Caco-2 (cell line): Measurements from ENCODE around the gene CPVL. TPM values are rescaled to one million over a fixed set of nuclear protein-coding genes. Genes with fewer than 3 reads are reported as not detected.

Source experiments
- BruUV-seq: library from RNA; stranded (reverse); fragments of 400-500 nt; replicated peaks from 2 replicates; lab custom pipeline; 2021; lab: Mats Ljungman, UMichigan
- CTCF ChIA-PET: fragments of 300-600 bp; sonication (Branson Sonifier 250); formaldehyde crosslinking; loops from one replicate; lab custom pipeline; 2022; ENCODE audit warnings: antibody characterized with exemption; lab: Charles Lee
- POLR2A ChIA-PET: fragments of 300-600 bp; sonication (Branson Sonifier 250); formaldehyde crosslinking; loops from one replicate; lab custom pipeline; 2022; ENCODE audit warnings: antibody characterized with exemption; lab: Charles Lee
- DNase-seq, 2 experiments: peaks; one replicate each; pipeline versions ENCODE4 v3.0.0 to v3.0.0-alpha.2; 2020 to 2022
- H3K27me3 ChIP-seq: replicated peaks from 2 replicates; pipeline ENCODE4 v1.6.0; 2011; ENCODE audit warnings: low read length; ENCODE audit not compliant: control insufficient read depth, insufficient read depth
- H3K36me3 ChIP-seq: 2 replicates; pipeline ENCODE4 v1.5.1; 2011; ENCODE audit warnings: low read length; ENCODE audit not compliant: control insufficient read depth, insufficient read depth
- H3K4me1 ChIP-seq: fragments of 250-450 bp; sonication (Bioruptor Pico); 2 replicates; pipeline ENCODE4 v1.5.1; 2020; ENCODE audit warnings: mild to moderate bottlenecking
- H3K4me3 ChIP-seq: 2 replicates; pipeline ENCODE4 v1.5.1; 2011; ENCODE audit warnings: low read depth, mild to moderate bottlenecking, control low read depth, low read length
- H3K9me3 ChIP-seq: fragments of 250-450 bp; sonication (Bioruptor Pico); 2 replicates; pipeline ENCODE4 v1.5.1; 2020; ENCODE audit warnings: mild to moderate bottlenecking, moderate library complexity
- H3K27ac Mint-ChIP-seq: one replicate; pipeline ENCODE4 v1.8.0; 2022; ENCODE audit warnings: mixed read lengths; ENCODE audit not compliant: unreplicated experiment
- H3K27me3 Mint-ChIP-seq: one replicate; pipeline ENCODE4 v1.8.0; 2022; ENCODE audit warnings: mixed read lengths; ENCODE audit not compliant: insufficient read depth, unreplicated experiment
- H3K36me3 Mint-ChIP-seq: one replicate; pipeline ENCODE4 v1.8.0; 2022; ENCODE audit warnings: mild to moderate bottlenecking, mixed read lengths; ENCODE audit not compliant: insufficient read depth, unreplicated experiment
- H3K4me1 Mint-ChIP-seq: one replicate; pipeline ENCODE4 v1.8.0; 2022; ENCODE audit warnings: low read depth, mixed read lengths; ENCODE audit not compliant: unreplicated experiment
- H3K4me3 Mint-ChIP-seq: one replicate; pipeline ENCODE4 v1.8.0; 2022; ENCODE audit warnings: mild to moderate bottlenecking, moderate library complexity, mixed read lengths; ENCODE audit not compliant: unreplicated experiment
- H3K9me3 Mint-ChIP-seq: one replicate; pipeline ENCODE4 v1.8.0; 2022; ENCODE audit warnings: mixed read lengths; ENCODE audit not compliant: unreplicated experiment
- intact Hi-C: fragments of 100-400 bp; cut with micrococcal nuclease; formaldehyde crosslinking; loops from one replicate; pipeline ENCODE4 v1.10.0; 2022; ENCODE audit not compliant: unreplicated experiment
- total RNA-seq: library from RNA; stranded (reverse); gene quantifications from 2 replicates; pipeline ENCODE4 v1.2.3, GENCODE V29; 2022
- TF ChIP-seq, protein P1 (sequence below), 2 experiments: fragments of 200-600 bp in 1 of 2; IDR thresholded peaks; 1 replicate in 1 of 2; 2 replicates in 1 of 2; pipeline versions ENCODE4 v1.5.1 to v1.8.0; 2011 to 2022; ENCODE audit warnings: antibody characterized with exemption in 1 of 2, control low read depth in 1 of 2, inconsistent platforms in 1 of 2, low read depth in 1 of 2, low read length in 1 of 2, mild to moderate bottlenecking in 1 of 2, moderate library complexity in 1 of 2; ENCODE audit not compliant: insufficient read depth in 1 of 2, severe bottlenecking in 1 of 2, unreplicated experiment in 1 of 2

CPVL gene
- total RNA-seq, 1 experiment from 2014 or later = 109 TPM

DNA sequence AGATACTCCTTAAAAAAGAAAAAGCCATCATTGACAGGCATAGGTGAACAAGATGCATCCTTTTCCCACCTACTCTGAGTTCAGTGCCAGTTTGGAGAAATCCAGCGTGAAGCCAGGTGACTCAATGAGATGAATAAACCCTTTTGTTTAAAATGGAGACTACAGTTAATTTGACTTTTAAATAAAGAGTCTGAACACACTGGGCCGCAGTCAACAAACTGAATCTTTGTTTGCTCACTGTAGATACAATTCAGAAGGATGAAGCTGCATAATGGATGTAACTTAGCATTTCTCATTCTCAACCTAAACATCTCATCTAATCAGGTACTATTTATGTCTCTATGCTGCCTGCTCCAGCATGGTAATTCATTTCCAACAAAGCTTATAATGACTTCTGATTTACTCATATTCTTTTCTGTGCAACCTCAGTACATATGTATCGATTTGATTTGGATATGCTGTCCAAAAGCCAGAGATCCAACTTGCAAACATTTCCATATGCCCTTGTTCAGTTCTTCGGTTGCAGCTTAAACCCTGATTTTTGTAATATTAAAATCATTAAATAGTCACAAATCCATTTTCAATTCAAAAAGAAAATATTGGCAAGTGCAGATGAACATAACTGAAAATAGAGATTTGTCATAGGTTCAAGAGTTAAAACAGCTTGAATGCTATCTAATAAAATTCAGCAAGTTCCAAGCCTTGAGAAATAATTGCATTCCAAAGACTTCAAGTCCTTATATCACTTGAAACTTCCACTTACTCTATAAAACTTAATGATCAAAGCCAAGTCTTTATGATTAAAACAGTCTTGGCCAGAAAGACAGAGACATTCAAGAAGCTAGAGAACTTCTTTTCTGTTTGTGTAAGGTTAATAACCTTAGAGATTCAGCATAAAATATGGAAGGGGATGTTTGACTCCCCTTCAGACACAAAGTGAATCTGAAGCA, 67.8 kb downstream of the CPVL start:
- H3K9me3 Mint-ChIP-seq = no peaks in the 10 kb centered on the region
- H3K4me1 Mint-ChIP-seq = no peaks in the 10 kb centered on the region
- no peaks in the 10 kb centered on the region for H3K36me3 ChIP-seq
- no peaks in the 10 kb centered on the region for H3K27me3 ChIP-seq
- ChIA-PET CTCF (no interaction called here), POLR2A (no interaction called here)
- TF ChIP-seq, protein P1, sequence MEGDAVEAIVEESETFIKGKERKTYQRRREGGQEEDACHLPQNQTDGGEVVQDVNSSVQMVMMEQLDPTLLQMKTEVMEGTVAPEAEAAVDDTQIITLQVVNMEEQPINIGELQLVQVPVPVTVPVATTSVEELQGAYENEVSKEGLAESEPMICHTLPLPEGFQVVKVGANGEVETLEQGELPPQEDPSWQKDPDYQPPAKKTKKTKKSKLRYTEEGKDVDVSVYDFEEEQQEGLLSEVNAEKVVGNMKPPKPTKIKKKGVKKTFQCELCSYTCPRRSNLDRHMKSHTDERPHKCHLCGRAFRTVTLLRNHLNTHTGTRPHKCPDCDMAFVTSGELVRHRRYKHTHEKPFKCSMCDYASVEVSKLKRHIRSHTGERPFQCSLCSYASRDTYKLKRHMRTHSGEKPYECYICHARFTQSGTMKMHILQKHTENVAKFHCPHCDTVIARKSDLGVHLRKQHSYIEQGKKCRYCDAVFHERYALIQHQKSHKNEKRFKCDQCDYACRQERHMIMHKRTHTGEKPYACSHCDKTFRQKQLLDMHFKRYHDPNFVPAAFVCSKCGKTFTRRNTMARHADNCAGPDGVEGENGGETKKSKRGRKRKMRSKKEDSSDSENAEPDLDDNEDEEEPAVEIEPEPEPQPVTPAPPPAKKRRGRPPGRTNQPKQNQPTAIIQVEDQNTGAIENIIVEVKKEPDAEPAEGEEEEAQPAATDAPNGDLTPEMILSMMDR (IDR thresholded peaks at IDR 0.05; ENCODE audit: insufficient read depth in 1 of 2, low read depth in 1 of 2, low read length in 1 of 2, severe bottlenecking in 1 of 2, unreplicated experiment in 1 of 2) = no peak
- H3K4me1 ChIP-seq = no peaks in the 10 kb centered on the region
- no peak overlapping the region for H3K4me3 Mint-ChIP-seq
- H3K9me3 ChIP-seq = no peaks in the 10 kb centered on the region
- DNase-seq = no peak
- H3K36me3 Mint-ChIP-seq = peaks cover 5% of the 10 kb centered on the region
- BruUV-seq = no TSS peak
- intact Hi-C loops = no loop called here
- H3K4me3 ChIP-seq = no peak overlapping the region
- H3K27me3 Mint-ChIP-seq = no peaks in the 10 kb centered on the region
- no peak overlapping the region for H3K27ac Mint-ChIP-seq

DNA sequence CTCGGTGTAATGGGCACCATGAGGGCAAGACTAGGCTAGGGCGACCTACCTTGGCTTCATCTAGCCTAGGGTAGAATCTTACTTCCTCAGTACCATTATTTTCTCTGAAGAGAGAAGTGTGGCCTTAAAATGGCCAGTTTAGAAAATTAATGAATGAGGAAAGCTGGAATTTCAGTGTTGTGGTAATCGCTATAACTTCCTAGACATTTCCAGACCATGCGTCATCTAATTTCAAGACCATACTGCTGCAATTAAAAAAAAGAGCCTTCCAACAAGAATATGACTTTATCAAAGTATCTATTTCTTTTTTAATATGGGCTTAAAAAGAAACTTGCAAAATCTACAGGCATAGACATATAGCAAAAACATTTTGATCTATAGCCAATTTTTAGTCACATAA, 68.5 kb downstream of the CPVL start:
- POLR2A ChIA-PET = no interaction called here
- BruUV-seq = no TSS peak
- intact Hi-C loops = no loop called here

DNA sequence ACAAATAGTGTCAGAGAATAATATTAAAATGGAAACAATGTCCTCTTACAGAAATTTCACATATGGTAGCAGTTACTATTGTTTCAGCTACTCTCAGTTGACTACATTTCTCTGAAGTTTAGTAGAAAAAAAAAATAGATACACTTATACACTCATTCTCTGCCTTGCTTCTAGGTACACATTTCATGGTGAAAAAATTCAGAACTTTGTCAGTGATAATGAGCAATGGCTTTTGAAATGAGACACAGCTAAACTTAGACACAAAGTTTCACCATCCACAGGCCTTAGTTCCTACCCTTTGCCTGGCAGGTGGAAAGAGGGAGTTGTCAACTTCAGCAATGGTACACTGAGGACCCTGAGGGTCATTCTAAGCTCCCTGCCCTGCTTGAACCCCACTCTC, 69.2 kb downstream of the CPVL start:
- Mint-ChIP-seq H3K4me1 (no peaks in the 10 kb centered on the region), H3K9me3 (no peaks in the 10 kb centered on the region), H3K27me3 (no peaks in the 10 kb centered on the region), H3K4me3 (no peak overlapping the region), H3K27ac (no peak overlapping the region), H3K36me3 (no peaks in the 10 kb centered on the region)
- ChIA-PET POLR2A (no interaction called here), CTCF (no interaction called here)
- TF ChIP-seq, protein P1 (IDR thresholded peaks at IDR 0.05; ENCODE audit: insufficient read depth in 1 of 2, low read depth in 1 of 2, low read length in 1 of 2, severe bottlenecking in 1 of 2, unreplicated experiment in 1 of 2) = no peak
- intact Hi-C loops = no loop called here
- Histone ChIP-seq H3K4me1 (no peaks in the 10 kb centered on the region), H3K9me3 (no peaks in the 10 kb centered on the region), H3K36me3 (no peaks in the 10 kb centered on the region), H3K27me3 (no peaks in the 10 kb centered on the region), H3K4me3 (no peak overlapping the region)
- no peak for DNase-seq
- no TSS peak for BruUV-seq

More for the DNA sequence above, 68.5 kb downstream of the CPVL start:
- no peaks in the 10 kb centered on the region for H3K27me3 Mint-ChIP-seq
- H3K4me1 Mint-ChIP-seq = no peaks in the 10 kb centered on the region
- CTCF ChIA-PET = no interaction called here
- TF ChIP-seq, protein P1 (IDR thresholded peaks at IDR 0.05; ENCODE audit: insufficient read depth in 1 of 2, low read depth in 1 of 2, low read length in 1 of 2, severe bottlenecking in 1 of 2, unreplicated experiment in 1 of 2) = no peak
- Histone ChIP-seq H3K4me1 (no peaks in the 10 kb centered on the region), H3K36me3 (no peaks in the 10 kb centered on the region), H3K27me3 (no peaks in the 10 kb centered on the region), H3K4me3 (no peak overlapping the region), H3K9me3 (no peaks in the 10 kb centered on the region)
- H3K36me3 Mint-ChIP-seq = no peaks in the 10 kb centered on the region
- DNase-seq = no peak
- no peak overlapping the region for H3K27ac Mint-ChIP-seq
- H3K4me3 Mint-ChIP-seq = no peak overlapping the region
- H3K9me3 Mint-ChIP-seq = no peaks in the 10 kb centered on the region
